Breast epithelium (tissue), 4 donors: ENCODE measurements around the gene TEX261. TPM values are rescaled to one million over a fixed set of nuclear protein-coding genes. Genes with fewer than 3 reads are reported as not detected.

Experiments used
- DNase-seq, 2 donors: peaks; one replicate each; pipeline ENCODE4 v3.0.0-alpha.2; 2019; ENCODE audit warnings: low spot score in 2 of 2
- H3K27ac ChIP-seq, 2 donors: fragments of 200-600 bp; sonication (generic) in 1 of 2; one replicate each; pipeline ENCODE4 v1.5.1; 2016 to 2019; ENCODE audit warnings: mild to moderate bottlenecking in 1 of 2
- H3K27me3 ChIP-seq, 2 donors: fragments of 200-600 bp; sonication (generic) in 1 of 2; one replicate each; pipeline versions ENCODE4 v1.5.1 to v1.6.0; 2017 to 2019; ENCODE audit warnings: control low read depth in 1 of 2, mild to moderate bottlenecking in 1 of 2
- H3K36me3 ChIP-seq: fragments of 200-600 bp; one replicate; pipeline ENCODE4 v1.5.1; 2019
- H3K4me1 ChIP-seq, 2 donors: fragments of 200-600 bp; sonication (generic); one replicate each; pipeline ENCODE4 v1.5.1; 2016 to 2019; ENCODE audit warnings: control low read depth in 1 of 2
- H3K4me3 ChIP-seq, 3 donors: fragments of 200-600 bp; sonication (generic); 1 replicate in 2 of 3; 2 replicates in 1 of 3; pipeline ENCODE4 v1.5.1; 2016 to 2019; ENCODE audit warnings: mild to moderate bottlenecking in 3 of 3, moderate library complexity in 2 of 3
- H3K9me3 ChIP-seq, 2 donors: fragments of 200-600 bp; sonication (generic) in 1 of 2; one replicate each; pipeline ENCODE4 v1.5.1; 2016 to 2019; ENCODE audit warnings: control low read depth in 1 of 2
- CTCF ChIP-seq, 3 donors: fragments of 450-650 bp; IDR thresholded peaks; one replicate each; pipeline ENCODE4 v1.5.1; 2016 to 2017; ENCODE audit warnings: antibody characterized with exemption in 3 of 3, mild to moderate bottlenecking in 3 of 3, moderate library complexity in 3 of 3
- POLR2A ChIP-seq: fragments of 450-650 bp; IDR thresholded peaks from one replicate; pipeline ENCODE4 v1.6.1; 2016; ENCODE audit warnings: antibody characterized with exemption, mild to moderate bottlenecking, moderate library complexity
- POLR2AphosphoS5 ChIP-seq, 3 donors: sonication (generic); formaldehyde crosslinking; IDR thresholded peaks; one replicate each; pipeline ENCODE4 v1.6.1; 2017; ENCODE audit warnings: antibody characterized with exemption in 3 of 3
- intact Hi-C: fragments of 100-400 bp; cut with DNase I; formaldehyde crosslinking; loops from one replicate; pipeline ENCODE4 v1.15.1; 2023; ENCODE audit warnings: low total_unique reads
- total RNA-seq, 3 donors: library from RNA; depleted of rRNA; stranded (reverse); fragments of >200 nt; gene quantifications; one replicate each; pipeline ENCODE4 v1.1.0, GENCODE V29; 2016

The TEX261 gene
- total RNA-seq, 3 donors from 2014 or later, result 39.5 to 48.8 (median 40.0) TPM

GRCh38 chr2:70937866-70938585 lies 56.6 kb downstream of the TEX261 start:
- TF ChIP-seq POLR2A (no peak), CTCF (IDR thresholded peaks at IDR 0.05) (no peak), POLR2AphosphoS5 (IDR thresholded peaks at IDR 0.05) (no peak)
- Histone ChIP-seq H3K9me3 (no peaks in the 10 kb centered on the region), H3K4me1 (no peaks in the 10 kb centered on the region), H3K36me3 (no peaks in the 10 kb centered on the region), H3K27me3 (no peaks in the 10 kb centered on the region), H3K27ac (peak overlapping the region; percentile 70 to 73), H3K4me3 (peak overlapping the region in 1 of 3 donors; percentile 47)
- DNase-seq, result no peak
- intact Hi-C loops, result no loop called here

GRCh38 chr2:70936979-70937811 lies 57.5 kb downstream of the TEX261 start:
- no peak for TF ChIP-seq CTCF (IDR thresholded peaks at IDR 0.05)
- TF ChIP-seq POLR2A, result no peak
- TF ChIP-seq POLR2AphosphoS5 (IDR thresholded peaks at IDR 0.05), result no peak
- intact Hi-C loops, result no loop called here
- Histone ChIP-seq H3K36me3 (no peaks in the 10 kb centered on the region), H3K27ac (peak overlapping the region; percentile 70 to 73), H3K9me3 (no peaks in the 10 kb centered on the region), H3K4me3 (peak overlapping the region in 2 of 3 donors; percentile 47 to 51), H3K27me3 (no peaks in the 10 kb centered on the region), H3K4me1 (no peaks in the 10 kb centered on the region)
- DNase-seq, result peak in 1 of 2 donors; percentile 50

GRCh38 chr2:70936165-70936978 lies 58.3 kb downstream of the TEX261 start:
- Histone ChIP-seq H3K27me3 (no peaks in the 10 kb centered on the region), H3K4me1 (no peaks in the 10 kb centered on the region), H3K4me3 (peak overlapping the region in 2 of 3 donors; percentile 47 to 51), H3K27ac (peak overlapping the region; percentile 80 to 81), H3K9me3 (no peaks in the 10 kb centered on the region), H3K36me3 (no peaks in the 10 kb centered on the region)
- intact Hi-C loops, result no loop called here
- DNase-seq, result no peak
- TF ChIP-seq POLR2A (no peak), POLR2AphosphoS5 (IDR thresholded peaks at IDR 0.05) (no peak), CTCF (IDR thresholded peaks at IDR 0.05) (no peak)

Other genes starting within 250 kb of the TEX261 start
- 1 to 10 TPM; 1.3 to 2.3 (median 1.9) TPM for gene ADD2, start 226.7 kb downstream of the TEX261 start, total RNA-seq
- not detected for gene FIGLA, start 204.2 kb downstream of the TEX261 start, total RNA-seq
- gene CLEC4F, start 174.3 kb downstream of the TEX261 start, total RNA-seq, result under 1 TPM in 1 of 3 donors, not detected in 2; 0.88 TPM
- under 1 TPM in 2 of 3 donors, not detected in 1; 0.33 to 0.88 TPM for gene CD207, start 159.1 kb downstream of the TEX261 start, total RNA-seq
- 1 to 10 TPM; 1.3 to 5.1 (median 4.6) TPM for gene VAX2, start 94.3 kb downstream of the TEX261 start, total RNA-seq
- gene ATP6V1B1, start 59.0 kb downstream of the TEX261 start, total RNA-seq, result 10 to 100 TPM in 1 of 3 donors, 1 to 10 TPM in 2; 1.8 to 38.2 (median 4.6) TPM
- 1 to 10 TPM; 2.8 to 4.9 (median 3.2) TPM for gene ANKRD53, start 16.2 kb downstream of the TEX261 start, total RNA-seq
- 100 to 1,000 TPM in 1 of 3 donors, 10 to 100 TPM in 2; 71.5 to 115 (median 75.1) TPM for gene NAGK, start 73.8 kb upstream of the TEX261 start, total RNA-seq
- gene MCEE, start 135.4 kb upstream of the TEX261 start, total RNA-seq, result 10 to 100 TPM; 16.0 to 33.8 (median 27.5) TPM
- 10 to 100 TPM; 24.8 to 32.1 (median 27.5) TPM for gene MPHOSPH10, start 135.8 kb upstream of the TEX261 start, total RNA-seq
- 10 to 100 TPM in 1 of 3 donors, 1 to 10 TPM in 2; 6.9 to 13.0 (median 9.0) TPM for gene PAIP2B, start 232.2 kb upstream of the TEX261 start, total RNA-seq